ENCODE data around the gene RHCE.

DNA sequence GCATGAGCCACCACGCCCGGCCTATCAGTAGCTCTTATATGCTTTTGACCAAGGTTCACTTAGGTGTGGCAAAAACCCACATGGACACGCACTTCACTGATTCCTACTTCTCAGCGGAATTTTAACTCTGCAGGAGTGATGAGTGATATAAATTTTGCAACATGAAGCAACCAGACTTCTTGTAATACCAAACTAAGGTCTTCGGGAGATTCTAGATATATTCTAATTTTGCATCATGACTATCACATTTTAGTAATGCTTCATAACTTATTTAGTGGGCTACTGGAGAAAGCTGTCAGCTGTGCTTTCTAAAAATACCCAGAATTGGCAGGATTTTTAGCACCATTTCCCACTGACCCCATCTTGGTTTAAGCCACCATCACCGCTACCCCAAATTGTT lies 27.8 kb downstream of the RHCE start:
- TF ChIP-seq REST (IDR thresholded peaks at IDR 0.05; ENCODE audit: insufficient read depth in 1 of 2, low read depth in 2 of 2, low read length in 2 of 2) = no peak
- TF ChIP-seq FOXP2 (optimal IDR thresholded peaks at IDR 0.05; ENCODE audit: borderline replicate concordance, extremely low read depth, extremely low read length, insufficient read depth) = no peak
- TF ChIP-seq POLR2AphosphoS5 (IDR thresholded peaks at IDR 0.05; ENCODE audit: low read depth, low read length) = no peak

Measured in PFSK-1 (cell line).